ENCODE measurements around the gene JMJD8. TPM values are rescaled to one million over a fixed set of nuclear protein-coding genes. Genes with fewer than 3 reads are reported as not detected.

The JMJD8 gene
- total and polyA plus RNA-seq, 9 of the 15 experiments (the other 6 are each of a cell fraction or from before 2014, with no cell fraction given) = 1.2 to 50.6 (median 29.3) TPM

GRCh38 chr16:678858-679813 lies 5.0 kb downstream of the JMJD8 start (continued):
- TF ChIP-seq CHD7 (IDR thresholded peaks at IDR 0.05; ENCODE audit: low read depth, low read length) (no peak), EZH2 (IDR thresholded peaks at IDR 0.05; ENCODE audit: borderline replicate concordance, low read depth, low read length) (no peak), FOS (IDR thresholded peaks at IDR 0.05; ENCODE audit: extremely low read depth, insufficient read length) (no peak), NFRKB (IDR thresholded peaks at IDR 0.05; ENCODE audit: low read depth) (no peak), ZNF347 (CRISPR knock-in tag; IDR thresholded peaks at IDR 0.05; ENCODE audit: low read depth) (no peak), NCOA4 (IDR thresholded peaks at IDR 0.05; ENCODE audit: partially characterized antibody) (no peak), ZBTB26 (CRISPR knock-in tag; IDR thresholded peaks at IDR 0.05) (no peak), RBM14 (IDR thresholded peaks at IDR 0.05; ENCODE audit: borderline replicate concordance, insufficient read depth, low read depth, low read length) (no peak)
- TF ChIP-seq, protein P1, sequence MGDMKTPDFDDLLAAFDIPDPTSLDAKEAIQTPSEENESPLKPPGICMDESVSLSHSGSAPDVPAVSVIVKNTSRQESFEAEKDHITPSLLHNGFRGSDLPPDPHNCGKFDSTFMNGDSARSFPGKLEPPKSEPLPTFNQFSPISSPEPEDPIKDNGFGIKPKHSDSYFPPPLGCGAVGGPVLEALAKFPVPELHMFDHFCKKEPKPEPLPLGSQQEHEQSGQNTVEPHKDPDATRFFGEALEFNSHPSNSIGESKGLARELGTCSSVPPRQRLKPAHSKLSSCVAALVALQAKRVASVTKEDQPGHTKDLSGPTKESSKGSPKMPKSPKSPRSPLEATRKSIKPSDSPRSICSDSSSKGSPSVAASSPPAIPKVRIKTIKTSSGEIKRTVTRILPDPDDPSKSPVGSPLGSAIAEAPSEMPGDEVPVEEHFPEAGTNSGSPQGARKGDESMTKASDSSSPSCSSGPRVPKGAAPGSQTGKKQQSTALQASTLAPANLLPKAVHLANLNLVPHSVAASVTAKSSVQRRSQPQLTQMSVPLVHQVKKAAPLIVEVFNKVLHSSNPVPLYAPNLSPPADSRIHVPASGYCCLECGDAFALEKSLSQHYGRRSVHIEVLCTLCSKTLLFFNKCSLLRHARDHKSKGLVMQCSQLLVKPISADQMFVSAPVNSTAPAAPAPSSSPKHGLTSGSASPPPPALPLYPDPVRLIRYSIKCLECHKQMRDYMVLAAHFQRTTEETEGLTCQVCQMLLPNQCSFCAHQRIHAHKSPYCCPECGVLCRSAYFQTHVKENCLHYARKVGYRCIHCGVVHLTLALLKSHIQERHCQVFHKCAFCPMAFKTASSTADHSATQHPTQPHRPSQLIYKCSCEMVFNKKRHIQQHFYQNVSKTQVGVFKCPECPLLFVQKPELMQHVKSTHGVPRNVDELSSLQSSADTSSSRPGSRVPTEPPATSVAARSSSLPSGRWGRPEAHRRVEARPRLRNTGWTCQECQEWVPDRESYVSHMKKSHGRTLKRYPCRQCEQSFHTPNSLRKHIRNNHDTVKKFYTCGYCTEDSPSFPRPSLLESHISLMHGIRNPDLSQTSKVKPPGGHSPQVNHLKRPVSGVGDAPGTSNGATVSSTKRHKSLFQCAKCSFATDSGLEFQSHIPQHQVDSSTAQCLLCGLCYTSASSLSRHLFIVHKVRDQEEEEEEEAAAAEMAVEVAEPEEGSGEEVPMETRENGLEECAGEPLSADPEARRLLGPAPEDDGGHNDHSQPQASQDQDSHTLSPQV (IDR thresholded peaks at IDR 0.05) = no peak

Measured in K562 (cell line).